ENCODE measurements around the gene ITPR2. TPM values are rescaled to one million over a fixed set of nuclear protein-coding genes. Genes with fewer than 3 reads are reported as not detected.

ITPR2 gene
- total RNA-seq, 1 experiment from 2014 or later = 26.0 TPM

- ChIA-PET CTCF (no interaction called here), POLR2A (ENCODE audit: unreplicated experiment) (interaction anchor here (0.6 kb wide), 1 partner anchor 689 kb away, joined by 4 read pairs; no protein-coding TSS in a partner anchor)
- H3K79me2 ChIP-seq (ENCODE audit: low read depth) = no peaks in the 10 kb centered on the region
- 0 out of 2 replicates have a peak, but pooled peaks cover 4% of the 10 kb centered on the region for H3K4me1 ChIP-seq (replicated peaks; ENCODE audit: insufficient read depth)
- no peak overlapping the region for H3K27ac ChIP-seq
- no TSS peak for BruUV-seq (replicated peaks)
- H3K36me3 ChIP-seq (ENCODE audit: low read depth) = no peaks in the 10 kb centered on the region
- H4K20me1 ChIP-seq (ENCODE audit: insufficient read depth) = no peaks in the 10 kb centered on the region
- no peak overlapping the region for H2AFZ ChIP-seq
- H3K9me2 ChIP-seq (ENCODE audit: insufficient read depth) = no peaks in the 10 kb centered on the region
- H3F3A ChIP-seq (ENCODE audit: insufficient read depth, low read depth) = no peaks in the 10 kb centered on the region; the same call in 1 of the 2 replicates
- intact Hi-C loops (cut with micrococcal nuclease; ENCODE audit: unreplicated experiment) = no loop called here
- H3K4me3 ChIP-seq = no peak overlapping the region
- H3K4me2 ChIP-seq = no peak overlapping the region
- no peak for TF ChIP-seq CTCF (conservative IDR thresholded peaks at IDR 0.05)
- no peak for TF ChIP-seq EZH2 (IDR thresholded peaks at IDR 0.05; ENCODE audit: low read depth)
- H3K9me3 ChIP-seq (ENCODE audit: insufficient read depth, low read depth) = no peaks in the 10 kb centered on the region
- no peak for DNase-seq
- H3K27me3 ChIP-seq (ENCODE audit: insufficient read depth, low read depth) = no peaks in the 10 kb centered on the region
These were observed 215.5 kb downstream of the ITPR2 start for GRCh38 chr12:26617513-26617912.

- ChIA-PET CTCF (interaction anchor here (0.5 to 1.2 kb wide), 4 partner anchors 10 to 1171 kb away, joined by 3 to 5 read pairs (median 4); no protein-coding TSS in a partner anchor), POLR2A (ENCODE audit: unreplicated experiment) (interaction anchor here (0.6 kb wide), 1 partner anchor 655 kb away, joined by 6 read pairs; no protein-coding TSS in a partner anchor)
- intact Hi-C loops (cut with micrococcal nuclease; ENCODE audit: unreplicated experiment) = loop anchor here (2.0 kb wide), 1 partner anchor 491 kb away; no protein-coding TSS in a partner anchor
- no peaks in the 10 kb centered on the region for H3K27me3 ChIP-seq (ENCODE audit: insufficient read depth, low read depth)
- no peak overlapping the region for H2AFZ ChIP-seq
- H4K20me1 ChIP-seq (ENCODE audit: insufficient read depth) = no peaks in the 10 kb centered on the region
- no peaks in the 10 kb centered on the region for H3K9me3 ChIP-seq (ENCODE audit: insufficient read depth, low read depth)
- H3K4me1 ChIP-seq (replicated peaks; ENCODE audit: insufficient read depth) = 0 out of 2 replicates have a peak, but pooled peaks cover 4% of the 10 kb centered on the region
- no peaks in the 10 kb centered on the region for H3K9me2 ChIP-seq (ENCODE audit: insufficient read depth)
- no peak overlapping the region for H3K4me3 ChIP-seq
- no peak for TF ChIP-seq EZH2 (IDR thresholded peaks at IDR 0.05; ENCODE audit: low read depth)
- peak; percentile 64 for TF ChIP-seq CTCF (conservative IDR thresholded peaks at IDR 0.05)
- no peaks in the 10 kb centered on the region; the same call in 1 of the 2 replicates for H3F3A ChIP-seq (ENCODE audit: insufficient read depth, low read depth)
- no TSS peak for BruUV-seq (replicated peaks)
- no peaks in the 10 kb centered on the region for H3K79me2 ChIP-seq (ENCODE audit: low read depth)
- DNase-seq = peak in 1 of 2 experiments; percentile 31
- no peaks in the 10 kb centered on the region for H3K36me3 ChIP-seq (ENCODE audit: low read depth)
- H3K27ac ChIP-seq = no peak overlapping the region
- no peak overlapping the region for H3K4me2 ChIP-seq
These were observed 218.9 kb downstream of the ITPR2 start for GRCh38 chr12:26614011-26614616.

- no peaks in the 10 kb centered on the region for H3K9me2 ChIP-seq (ENCODE audit: insufficient read depth)
- no peak overlapping the region for H3K27ac ChIP-seq
- intact Hi-C loops (cut with micrococcal nuclease; ENCODE audit: unreplicated experiment) = no loop called here
- H3K9me3 ChIP-seq (ENCODE audit: insufficient read depth, low read depth) = no peaks in the 10 kb centered on the region
- no peak overlapping the region for H2AFZ ChIP-seq
- H3K36me3 ChIP-seq (ENCODE audit: low read depth) = no peaks in the 10 kb centered on the region
- DNase-seq = no peak
- no TSS peak for BruUV-seq (replicated peaks)
- H4K20me1 ChIP-seq (ENCODE audit: insufficient read depth) = no peaks in the 10 kb centered on the region
- ChIA-PET CTCF (no interaction called here), POLR2A (ENCODE audit: unreplicated experiment) (interaction anchor here (0.6 kb wide), 1 partner anchor 33 kb away, joined by 3 read pairs; no protein-coding TSS in a partner anchor)
- H3K4me2 ChIP-seq = no peak overlapping the region
- H3F3A ChIP-seq (ENCODE audit: insufficient read depth, low read depth) = no peaks in the 10 kb centered on the region; the same call in 1 of the 2 replicates
- no peaks in the 10 kb centered on the region for H3K79me2 ChIP-seq (ENCODE audit: low read depth)
- H3K4me1 ChIP-seq (replicated peaks; ENCODE audit: insufficient read depth) = 0 out of 2 replicates have a peak, but pooled peaks cover 4% of the 10 kb centered on the region
- no peak overlapping the region for H3K4me3 ChIP-seq
- TF ChIP-seq EZH2 (IDR thresholded peaks at IDR 0.05; ENCODE audit: low read depth) (no peak), CTCF (conservative IDR thresholded peaks at IDR 0.05) (no peak)
- H3K27me3 ChIP-seq (ENCODE audit: insufficient read depth, low read depth) = no peaks in the 10 kb centered on the region
These were observed 220.8 kb downstream of the ITPR2 start for GRCh38 chr12:26612203-26612602.

Measured in PC-9 (cell line).